K562 (cell line): ENCODE measurements around the gene EFNA1. TPM values are rescaled to one million over a fixed set of nuclear protein-coding genes. Genes with fewer than 3 reads are reported as not detected.

ENCODE experiments used
- CBX2 ChIP-seq: fragments of 200-600 bp; sonication (generic); IDR thresholded peaks from one replicate; pipeline ENCODE4 v1.6.1; 2012; ENCODE audit warnings: mild to moderate bottlenecking, low read length, inconsistent platforms; ENCODE audit not compliant: insufficient read depth, poor library complexity, severe bottlenecking
- CTBP1 ChIP-seq: fragments of 450-650 bp; IDR thresholded peaks from 2 replicates; pipeline ENCODE4 v1.6.1; 2016; ENCODE audit warnings: borderline replicate concordance
- E2F1 ChIP-seq: sonication (generic); formaldehyde crosslinking; IDR thresholded peaks from 2 replicates; pipeline ENCODE4 v1.8.1; 2023; ENCODE audit warnings: mild to moderate bottlenecking, missing genetic modification reagents, moderate library complexity
- FOXA3 ChIP-seq, 2 experiments: fragments of 450-650 bp in 1 of 2; sonication (generic) in 1 of 2; formaldehyde crosslinking; IDR thresholded peaks in 1 of 2; conservative IDR thresholded peaks in 1 of 2; 2 replicates each; pipeline versions ENCODE4 v1.4.0 to v1.8.0; 2020 to 2022; ENCODE audit warnings: mild to moderate bottlenecking in 2 of 2, missing genetic modification reagents in 1 of 2
- GTF2E2 ChIP-seq: fragments of 200-800 bp; sonication (Bioruptor generic); IDR thresholded peaks from 2 replicates; pipeline ENCODE4 v1.6.1; 2016; ENCODE audit warnings: missing genetic modification characterization, missing compliant biosample characterization
- NCOA4 ChIP-seq: fragments of 450-650 bp; IDR thresholded peaks from 2 replicates; pipeline ENCODE4 v1.6.1; 2018; ENCODE audit warnings: mild to moderate bottlenecking; ENCODE audit not compliant: partially characterized antibody
- NFIC ChIP-seq: fragments of 450-650 bp; IDR thresholded peaks from 2 replicates; pipeline ENCODE4 v1.6.1; 2017; ENCODE audit warnings: mild to moderate bottlenecking, inconsistent platforms
- RERE ChIP-seq: sonication (generic); formaldehyde crosslinking; IDR thresholded peaks from 2 replicates; pipeline ENCODE4 v1.8.0; 2023; ENCODE audit warnings: missing genetic modification reagents, mild to moderate bottlenecking, borderline replicate concordance
- SFPQ ChIP-seq: fragments of 200-400 bp; formaldehyde crosslinking; IDR thresholded peaks from 2 replicates; pipeline ENCODE4 v1.6.1; 2017; ENCODE audit warnings: mild to moderate bottlenecking, low read depth, low read length, moderate library complexity
- SMARCA4 ChIP-seq: fragments of 450-650 bp; IDR thresholded peaks from 2 replicates; pipeline ENCODE4 v1.6.1; 2016
- ZNF324 ChIP-seq: fragments of 250-450 bp; sonication (Bioruptor Pico); IDR thresholded peaks from 2 replicates; pipeline ENCODE4 v1.4.0; 2020; ENCODE audit warnings: mild to moderate bottlenecking
- ZNF511 ChIP-seq: sonication (generic); formaldehyde crosslinking; IDR thresholded peaks from 2 replicates; pipeline ENCODE4 v1.8.0; 2022; ENCODE audit warnings: mild to moderate bottlenecking, missing genetic modification reagents
- ZNF561 ChIP-seq: fragments of 450-650 bp; formaldehyde crosslinking; conservative IDR thresholded peaks from 2 replicates; pipeline ENCODE4 v1.4.0; 2020; ENCODE audit warnings: mild to moderate bottlenecking, moderate library complexity
- ZNF639 ChIP-seq, 2 experiments: fragments of 200-800 bp in 1 of 2; sonication (Bioruptor generic) in 1 of 2; sonication (generic) in 1 of 2; formaldehyde crosslinking in 1 of 2; IDR thresholded peaks in 1 of 2; conservative IDR thresholded peaks in 1 of 2; 2 replicates each; pipeline versions ENCODE4 v1.5.0 to v1.6.1; 2016 to 2020; ENCODE audit warnings: missing compliant biosample characterization in 1 of 2, missing genetic modification characterization in 1 of 2, missing genetic modification reagents in 1 of 2
- ZNF75A ChIP-seq: fragments of 450-650 bp; formaldehyde crosslinking; IDR thresholded peaks from 2 replicates; pipeline ENCODE4 v1.4.0; 2020; ENCODE audit warnings: mild to moderate bottlenecking
- ZNF785 ChIP-seq: fragments of 250-450 bp; sonication (Bioruptor Pico); IDR thresholded peaks from 2 replicates; pipeline ENCODE4 v1.4.0; 2020; ENCODE audit warnings: mild to moderate bottlenecking
- polyA plus RNA-seq, 8 experiments: library from polyadenylated mRNA; depleted of rRNA in 4 of 8; stranded (reverse) in 5 of 8; unstranded in 3 of 8; fragments of >200 nt; fragmentation: Nextera tagmentation in 2 of 8; fragmentation: Illumina TruSeq in 1 of 8; extraction: Ambion mirVana in 2 of 8; extraction: Trizol in 1 of 8; gene quantifications; 2 replicates each; pipeline versions ENCODE4 v1.2.1 to v1.2.3, GENCODE V29; 2011 to 2014; ENCODE audit warnings: inconsistent platforms in 1 of 8, missing spikeins in 1 of 8
- total RNA-seq, 7 experiments: library from RNA; depleted of rRNA in 6 of 7; stranded (reverse); fragments of >200 nt in 6 of 7; fragmentation: Illumina TruSeq in 2 of 7; extraction: Trizol in 2 of 7; gene quantifications; 2 replicates each; pipeline versions ENCODE4 v1.2.1 to v1.2.3, GENCODE V29; 2011 to 2021; ENCODE audit warnings: low replicate concordance in 1 of 7

The EFNA1 gene
- total and polyA plus RNA-seq, 9 of the 15 experiments (the other 6 are each of a cell fraction or from before 2014, with no cell fraction given), result 2.1 to 9.3 (median 3.0) TPM

GRCh38 chr1:155139895-155140629 is 12.4 kb downstream of the EFNA1 start, which contains the start of gene DPM3 (continued):
- peak in 1 of 2 experiments; percentile 50; a peak in 1 of 4 replicates for TF ChIP-seq ZNF639 (CRISPR knock-in tag; conservative IDR thresholded peaks at IDR 0.05 in 1 of 2, IDR thresholded peaks at IDR 0.05 in 1 of 2)
- TF ChIP-seq NCOA4, result no peak
- TF ChIP-seq ZNF75A (CRISPR knock-in tag), result no peak
- TF ChIP-seq ZNF561, result no peak
- TF ChIP-seq CTBP1, result no peak
- TF ChIP-seq GTF2E2 (tag), result peak; percentile 37; the same call in 1 of the 2 replicates
- TF ChIP-seq E2F1, result 0 out of 2 replicates have a peak, but pooled peaks have one; percentile 26
- TF ChIP-seq ZNF511, result peak; percentile 73; the same call in 1 of the 2 replicates
- TF ChIP-seq CBX2, result no peak
- TF ChIP-seq SFPQ, result no peak
- TF ChIP-seq NFIC, result peak; percentile 62
- TF ChIP-seq ZNF785, result no peak
- no peak for TF ChIP-seq FOXA3 (CRISPR knock-in tag; conservative IDR thresholded peaks at IDR 0.05 in 1 of 2, IDR thresholded peaks at IDR 0.05 in 1 of 2)
- TF ChIP-seq RERE (CRISPR knock-in tag), result no peak
- TF ChIP-seq ZNF324, result no peak
- TF ChIP-seq SMARCA4, result no peak
